H1 (cell line): ENCODE results near the gene LAMC1. TPM values are rescaled to one million over a fixed set of nuclear protein-coding genes. Genes with fewer than 3 reads are reported as not detected.

Experiments used
- CTCF ChIA-PET: fragments of 300-600 bp; sonication (Branson Sonifier 250); formaldehyde crosslinking; loops from one replicate; lab custom pipeline; 2021; ENCODE audit not compliant: partially characterized antibody; lab: Charles Lee
- POLR2A ChIA-PET: fragments of 300-600 bp; sonication (Branson Sonifier 250); formaldehyde crosslinking; loops from one replicate; lab custom pipeline; 2021; ENCODE audit warnings: inconsistent platforms; ENCODE audit not compliant: partially characterized antibody; lab: Charles Lee
- DNase-seq, 2 experiments: peaks; one replicate each; pipeline versions ENCODE4 v3.0.0 to v3.0.0-alpha.2; 2010 to 2022; ENCODE audit warnings: low spot score in 2 of 2, low read depth in 1 of 2, mixed read lengths in 1 of 2
- FAIRE-seq: peaks from 2 replicates; lab custom pipeline; 2011; peaks lifted over from hg19 to GRCh38; lab: Jason Lieb, UNC
- H2AFZ ChIP-seq: 2 replicates; pipeline ENCODE4 v1.8.1; 2012; ENCODE audit warnings: low read length, inconsistent platforms
- H2AK5ac ChIP-seq: 2 replicates; pipeline ENCODE4 v1.6.1; 2013; ENCODE audit warnings: low read depth, low read length
- H2BK120ac ChIP-seq: replicated peaks from 2 replicates; pipeline ENCODE3; 2013; ENCODE audit warnings: low read depth, low read length, inconsistent platforms
- H2BK12ac ChIP-seq: 2 replicates; pipeline ENCODE4 v1.6.1; 2013; ENCODE audit warnings: low read depth, low read length
- H2BK15ac ChIP-seq: 2 replicates; pipeline ENCODE4 v1.6.1; 2013; ENCODE audit warnings: low read length
- H2BK20ac ChIP-seq: 2 replicates; pipeline ENCODE4 v1.6.1; 2013; ENCODE audit warnings: low read length
- H2BK5ac ChIP-seq: 2 replicates; pipeline ENCODE4 v1.6.1; 2013; ENCODE audit warnings: low read depth, low read length
- H3K14ac ChIP-seq: 2 replicates; pipeline ENCODE4 v1.6.1; 2013; ENCODE audit warnings: inconsistent platforms; ENCODE audit not compliant: insufficient read length
- H3K18ac ChIP-seq: 2 replicates; pipeline ENCODE4 v1.6.1; 2013; ENCODE audit warnings: low read length; ENCODE audit errors: extremely low read depth
- H3K23ac ChIP-seq: 2 replicates; pipeline ENCODE4 v1.6.1; 2013; ENCODE audit warnings: inconsistent platforms; ENCODE audit not compliant: insufficient read length
- H3K23me2 ChIP-seq: 2 replicates; pipeline ENCODE4 v1.6.1; 2013; ENCODE audit warnings: low read depth, low read length
- H3K27ac ChIP-seq: 2 replicates; pipeline ENCODE4 v1.6.1; 2011; ENCODE audit warnings: low read depth, low read length, inconsistent platforms
- H3K27me3 ChIP-seq, 4 experiments: replicated peaks in 1 of 4; 1 replicate in 1 of 4; 2 replicates in 3 of 4; pipeline versions ENCODE4 v1.6.1 to v1.8.1; 2011 to 2013; ENCODE audit warnings: low read length in 3 of 4, mild to moderate bottlenecking in 3 of 4, inconsistent platforms in 2 of 4, mixed read lengths in 2 of 4, moderate library complexity in 1 of 4; ENCODE audit not compliant: control insufficient read depth in 3 of 4, insufficient read depth in 3 of 4; ENCODE audit errors: extremely low read depth in 1 of 4
- H3K36me3 ChIP-seq, 4 experiments: 2 replicates each; pipeline versions ENCODE4 v1.6.1 to v1.8.1; 2011 to 2013; ENCODE audit warnings: mild to moderate bottlenecking in 4 of 4, low read length in 3 of 4, moderate library complexity in 2 of 4, control low read depth in 1 of 4, inconsistent platforms in 1 of 4; ENCODE audit not compliant: insufficient read depth in 4 of 4, control insufficient read depth in 2 of 4
- H3K4ac ChIP-seq: replicated peaks from 2 replicates; pipeline ENCODE3; 2013; ENCODE audit warnings: low read length, low read depth, mixed read lengths, inconsistent platforms; ENCODE audit not compliant: insufficient read length
- H3K4me1 ChIP-seq, 4 experiments: replicated peaks in 1 of 4; 1 replicate in 1 of 4; 2 replicates in 3 of 4; pipeline versions ENCODE4 v1.6.1 to v1.8.1; 2011 to 2013; ENCODE audit warnings: low read length in 3 of 4, inconsistent platforms in 2 of 4, mixed read lengths in 1 of 4; ENCODE audit not compliant: insufficient read depth in 4 of 4, control insufficient read depth in 3 of 4
- H3K4me2 ChIP-seq, 2 experiments: 2 replicates each; pipeline versions ENCODE4 v1.6.1 to v1.8.1; 2011 to 2013; ENCODE audit warnings: low read depth in 2 of 2, low read length in 2 of 2, control low read depth in 1 of 2, inconsistent platforms in 1 of 2, mild to moderate bottlenecking in 1 of 2; ENCODE audit not compliant: insufficient read depth in 1 of 2
- H3K4me3 ChIP-seq, 4 experiments: fragments of 200-600, 300-600 bp in 1 of 4; sonication (generic), shearing (Covaris generic), sonication (Bioruptor Twin) in 1 of 4; 2 replicates each; pipeline versions ENCODE4 v1.5.1 to v1.8.1; 2011 to 2016; ENCODE audit warnings: low read length in 4 of 4, low read depth in 3 of 4, control low read depth in 2 of 4, inconsistent platforms in 2 of 4, mild to moderate bottlenecking in 2 of 4, mixed read lengths in 1 of 4, moderate library complexity in 1 of 4; ENCODE audit not compliant: insufficient read depth in 2 of 4; ENCODE audit errors: extremely low read depth in 1 of 4
- H3K56ac ChIP-seq: replicated peaks from 2 replicates; pipeline ENCODE3; 2013; ENCODE audit warnings: low read depth, mild to moderate bottlenecking, mixed read lengths, low read length, inconsistent platforms; ENCODE audit not compliant: insufficient read length
- H3K79me1 ChIP-seq: 2 replicates; pipeline ENCODE4 v1.6.1; 2013; ENCODE audit warnings: low read depth, low read length, control low read depth
- H3K79me2 ChIP-seq, 2 experiments: 2 replicates each; pipeline versions ENCODE4 v1.6.1 to v1.8.1; 2012 to 2013; ENCODE audit warnings: low read length in 2 of 2, mild to moderate bottlenecking in 2 of 2, inconsistent platforms in 1 of 2; ENCODE audit not compliant: insufficient read depth in 2 of 2, control insufficient read depth in 1 of 2
- H3K9ac ChIP-seq, 4 experiments: replicated peaks in 1 of 4; 1 replicate in 1 of 4; 2 replicates in 3 of 4; pipeline versions ENCODE4 v1.6.1 to v1.8.1; 2011 to 2013; ENCODE audit warnings: low read depth in 3 of 4, low read length in 3 of 4, control low read depth in 2 of 4, mild to moderate bottlenecking in 2 of 4, moderate library complexity in 2 of 4, inconsistent platforms in 1 of 4; ENCODE audit errors: extremely low read depth in 1 of 4
- H3K9me3 ChIP-seq, 2 experiments: 2 replicates each; pipeline versions ENCODE4 v1.6.1 to v1.8.1; 2012 to 2013; ENCODE audit warnings: mild to moderate bottlenecking in 2 of 2, moderate library complexity in 2 of 2, control low read depth in 1 of 2, inconsistent platforms in 1 of 2, low read depth in 1 of 2, low read length in 1 of 2, mixed read lengths in 1 of 2; ENCODE audit not compliant: insufficient read depth in 2 of 2
- H4K20me1 ChIP-seq, 2 experiments: replicated peaks in 1 of 2; 2 replicates each; pipeline versions ENCODE3 to v1.8.1; 2011 to 2013; ENCODE audit warnings: inconsistent platforms in 2 of 2, low read length in 2 of 2, mild to moderate bottlenecking in 1 of 2; ENCODE audit not compliant: insufficient read depth in 2 of 2, control insufficient read depth in 1 of 2
- H4K5ac ChIP-seq: 2 replicates; pipeline ENCODE4 v1.6.1; 2013; ENCODE audit warnings: low read length, low read depth, mixed read lengths, inconsistent platforms; ENCODE audit not compliant: insufficient read length
- H4K8ac ChIP-seq: 2 replicates; pipeline ENCODE4 v1.8.0; 2013; ENCODE audit warnings: mild to moderate bottlenecking, moderate library complexity, low read length, inconsistent platforms; ENCODE audit not compliant: insufficient read depth; ENCODE audit errors: extremely low read depth
- H4K91ac ChIP-seq: replicated peaks from 2 replicates; pipeline ENCODE3; 2013; ENCODE audit warnings: low read length, mixed read lengths, inconsistent platforms; ENCODE audit not compliant: insufficient read length
- BCL11A ChIP-seq, 2 experiments: IDR thresholded peaks; one replicate each; pipeline ENCODE4 v1.6.1; 2011; ENCODE audit warnings: low read depth in 2 of 2, low read length in 2 of 2, mild to moderate bottlenecking in 2 of 2
- CREB1 ChIP-seq: IDR thresholded peaks from 2 replicates; pipeline ENCODE4 v1.6.1; 2012; ENCODE audit warnings: inconsistent platforms
- GABPA ChIP-seq: IDR thresholded peaks from 2 replicates; pipeline ENCODE4 v1.6.1; 2011; ENCODE audit warnings: mild to moderate bottlenecking, low read length, moderate library complexity, borderline replicate concordance; ENCODE audit not compliant: insufficient read depth
- KDM4A ChIP-seq: IDR thresholded peaks from one replicate; pipeline ENCODE4 v1.7.1; 2012; ENCODE audit warnings: low read depth, mild to moderate bottlenecking, moderate library complexity, low read length, inconsistent platforms; ENCODE audit not compliant: severe bottlenecking
- MAFK ChIP-seq: IDR thresholded peaks from 2 replicates; pipeline ENCODE4 v1.6.1; 2012; ENCODE audit warnings: low read depth, mild to moderate bottlenecking, improper control_type of control experiment, low read length
- NANOG ChIP-seq: IDR thresholded peaks from 2 replicates; pipeline ENCODE4 v1.6.1; 2011; ENCODE audit warnings: low read length, low read depth, mild to moderate bottlenecking, inconsistent platforms; ENCODE audit not compliant: insufficient read depth, poor library complexity, severe bottlenecking
- TAF1 ChIP-seq: IDR thresholded peaks from 2 replicates; pipeline ENCODE4 v1.6.1; 2011; ENCODE audit warnings: mild to moderate bottlenecking, low read depth, low read length
- TAF7 ChIP-seq: optimal IDR thresholded peaks from 2 replicates; pipeline ENCODE3; 2011; ENCODE audit warnings: low read depth, mild to moderate bottlenecking, inconsistent platforms, low read length, moderate library complexity, borderline replicate concordance
- ZNF274 ChIP-seq: IDR thresholded peaks from 2 replicates; pipeline ENCODE4 v1.7.0; 2012; ENCODE audit warnings: low read length, borderline replicate concordance; ENCODE audit errors: extremely low read depth
- WGBS, 2 experiments: shearing (Covaris generic) in 1 of 2; methylation state at CpG; one replicate each; pipeline versions ENCODE4 v1.1.6 to v1.1.7; 2013 to 2015; ENCODE audit warnings: low lambda C conversion rate in 2 of 2, mixed read lengths in 2 of 2, inconsistent platforms in 1 of 2, low coverage in 1 of 2, missing lambda C conversion rate in 1 of 2; ENCODE audit not compliant: insufficient replicate concordance in 2 of 2, insufficient coverage in 1 of 2, insufficient read length in 1 of 2; ENCODE audit errors: extremely low coverage in 1 of 2, missing lambda C conversion rate in 1 of 2; 5-methylcytosine and 5-hydroxymethylcytosine counted together
- polyA plus RNA-seq, 7 experiments: library from polyadenylated mRNA; depleted of rRNA in 3 of 7; stranded (reverse) in 5 of 7; unstranded in 2 of 7; fragments of >200 nt in 5 of 7; fragments of 200-250 nt in 2 of 7; gene quantifications; 1 replicate in 5 of 7; 2 replicates in 1 of 7; 4 replicates in 1 of 7; pipeline versions ENCODE4 v1.2.1 to v1.2.3, GENCODE V29; 2011 to 2013; ENCODE audit warnings: missing spikeins in 2 of 7, mixed read lengths in 2 of 7
- total RNA-seq: library from RNA; stranded (reverse); fragmentation: NEBNext Ultra II Directional; extraction: Animal tissue kit (Norgen Biotek cat#: 25700); gene quantifications from 2 replicates; pipeline ENCODE4 v1.2.1, GENCODE V29; 2021

Gene LAMC1
- total and polyA plus RNA-seq, 2 of the 8 experiments (the other 6 are each of a cell fraction or from before 2014, with no cell fraction given): 47.6 to 90.3 TPM

DNA sequence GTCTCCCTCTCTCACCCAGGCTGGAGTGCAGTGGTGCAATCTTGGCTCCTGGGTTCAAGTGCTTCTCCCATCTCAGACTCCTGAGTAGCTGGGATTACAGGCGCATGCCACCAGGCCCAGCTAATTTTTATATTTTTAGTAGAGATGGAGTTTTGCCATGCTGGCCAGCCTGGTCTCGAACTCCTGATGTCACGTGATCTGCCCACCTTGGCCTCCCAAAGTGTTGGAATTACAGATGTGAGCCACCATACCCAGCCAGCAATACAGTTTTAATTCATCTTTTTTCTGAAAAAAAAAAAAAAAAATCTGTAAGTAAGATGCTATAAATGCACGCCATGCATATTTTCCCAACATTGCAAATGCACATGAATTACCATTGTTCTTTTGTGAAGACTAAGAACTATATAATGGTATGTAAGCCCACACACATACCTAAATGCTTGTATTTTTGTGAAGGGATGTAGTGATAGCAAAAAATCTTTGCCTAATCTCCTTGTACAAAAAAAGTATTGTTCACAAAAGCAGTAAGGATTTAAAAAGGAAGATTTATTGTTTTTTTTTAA lies 170.8 kb downstream of the LAMC1 start:
- H2BK12ac ChIP-seq: no peak overlapping the region
- POLR2A ChIA-PET: no interaction called here

More for the DNA sequence above, 170.8 kb downstream of the LAMC1 start:
- H4K91ac ChIP-seq: no peak overlapping the region
- no peaks in the 10 kb centered on the region for H3K36me3 ChIP-seq
- H3K4ac ChIP-seq: no peak overlapping the region
- no peak overlapping the region for H3K27ac ChIP-seq
- no peak for TF ChIP-seq BCL11A (IDR thresholded peaks at IDR 0.05; ENCODE audit: low read depth in 2 of 2, low read length in 2 of 2)
- TF ChIP-seq KDM4A: no peak
- no peak for TF ChIP-seq TAF7
- no peak for TF ChIP-seq GABPA
- no peak for TF ChIP-seq NANOG
- TF ChIP-seq TAF1: no peak
- TF ChIP-seq ZNF274: no peak
- TF ChIP-seq MAFK: no peak
- no peak for TF ChIP-seq CREB1
- H2BK20ac ChIP-seq: no peak overlapping the region; the same call in 1 of the 2 replicates
- H3K79me1 ChIP-seq: no peaks in the 10 kb centered on the region
- WGBS, 2 experiments: 78% methylated on average over 4 of the region's 4 CpGs; no CpG with 5 or more reads in 1 of the 2 experiments
- no peak overlapping the region for H3K9ac ChIP-seq
- no peak overlapping the region for H2BK15ac ChIP-seq
- no peak overlapping the region for H3K23ac ChIP-seq
- no peaks in the 10 kb centered on the region for H4K20me1 ChIP-seq
- H3K23me2 ChIP-seq: no peaks in the 10 kb centered on the region
- no peak overlapping the region for H3K56ac ChIP-seq
- no peak for DNase-seq
- no peaks in the 10 kb centered on the region for H3K79me2 ChIP-seq
- H2AK5ac ChIP-seq: no peak overlapping the region
- no peaks in the 10 kb centered on the region for H3K27me3 ChIP-seq
- no peak overlapping the region for H2BK120ac ChIP-seq
- FAIRE-seq: no peak
- H2AFZ ChIP-seq: no peak overlapping the region
- H2BK5ac ChIP-seq: 0 out of 2 replicates have a peak overlapping the region, but pooled peaks have one; percentile 54
- no peak overlapping the region for H3K4me3 ChIP-seq
- peaks cover 5 to 11% (median 8%) of the 10 kb centered on the region in 4 experiments; a peak in 6 of 7 replicates for H3K4me1 ChIP-seq
- no peak overlapping the region for H3K14ac ChIP-seq
- H3K4me2 ChIP-seq: no peak overlapping the region; a peak in 1 of 4 replicates
- H3K18ac ChIP-seq: peak overlapping the region; percentile 56; the same call in 1 of the 2 replicates
- no peak overlapping the region for H4K8ac ChIP-seq
- no peak overlapping the region for H4K5ac ChIP-seq
- CTCF ChIA-PET: no interaction called here
- no peaks in the 10 kb centered on the region for H3K9me3 ChIP-seq
